ENCODE results near the gene MAP7D1. TPM values are rescaled to one million over a fixed set of nuclear protein-coding genes. Genes with fewer than 3 reads are reported as not detected.

MAP7D1 gene
- total and polyA plus RNA-seq, 2 experiments from 2014 or later: 46.0 to 97.8 TPM

DNA sequence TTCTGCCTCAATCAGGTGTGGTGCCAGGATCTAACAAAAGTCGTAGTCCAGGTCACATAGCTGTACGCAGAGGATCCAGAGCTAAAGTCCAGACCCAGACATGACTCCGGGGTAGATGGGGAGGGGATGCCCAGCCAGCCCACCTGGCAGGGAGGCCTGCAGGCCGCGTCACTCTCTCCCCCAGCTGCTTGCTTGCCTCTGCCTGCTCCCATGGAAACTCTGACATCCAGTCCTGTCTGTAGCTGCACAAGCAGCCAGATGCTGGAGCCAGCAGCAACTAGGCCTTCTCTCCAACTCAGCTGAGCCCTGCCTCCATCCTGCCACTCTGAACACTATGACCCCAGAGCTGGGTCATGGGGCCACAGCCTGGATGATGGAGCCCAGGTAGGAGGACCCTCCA, 39.1 kb upstream of the MAP7D1 start:
- no peaks in the 10 kb centered on the region for H3K9me2 ChIP-seq (replicated peaks; ENCODE audit: insufficient read depth)
- no peaks in the 10 kb centered on the region for H4K20me1 ChIP-seq (ENCODE audit: insufficient read depth, poor library complexity, severe bottlenecking)
- peaks cover 37% of the 10 kb centered on the region for H3K4me1 ChIP-seq (ENCODE audit: insufficient read depth)
- H3K4me2 ChIP-seq: no peak overlapping the region
- TF ChIP-seq EZH2 (IDR thresholded peaks at IDR 0.05; ENCODE audit: borderline replicate concordance) (no peak), EZH2phosphoT487 (IDR thresholded peaks at IDR 0.05; ENCODE audit: low read depth, severe bottlenecking, unreplicated experiment) (no peak), CTCF (IDR thresholded peaks at IDR 0.05; ENCODE audit: poor library complexity) (no peak)
- no peak overlapping the region for H2AFZ ChIP-seq
- DNase-seq (ENCODE audit: low spot score): no peak
- H3K27me3 ChIP-seq: no peaks in the 10 kb centered on the region
- H3K9me3 ChIP-seq (ENCODE audit: low read depth): no peaks in the 10 kb centered on the region
- H3K4me3 ChIP-seq: no peak overlapping the region
- H3K79me2 ChIP-seq: no peaks in the 10 kb centered on the region
- no peaks in the 10 kb centered on the region for H3K36me3 ChIP-seq (replicated peaks; ENCODE audit: insufficient read depth, low read depth)
- H3K27ac ChIP-seq: no peak overlapping the region
- WGBS (ENCODE audit: low lambda C conversion rate, missing lambda C conversion rate): 84% methylated on average over 5 of the region's 5 CpGs

- H3K27me3 ChIP-seq: peaks cover 5% of the 10 kb centered on the region
- no peaks in the 10 kb centered on the region for H3K36me3 ChIP-seq (replicated peaks; ENCODE audit: insufficient read depth, low read depth)
- H2AFZ ChIP-seq: no peak overlapping the region
- DNase-seq (ENCODE audit: low spot score): no peak
- no peak overlapping the region for H3K4me2 ChIP-seq
- 60% methylated on average over 10 of the region's 10 CpGs for WGBS (ENCODE audit: low lambda C conversion rate, missing lambda C conversion rate)
- no peaks in the 10 kb centered on the region for H4K20me1 ChIP-seq (ENCODE audit: insufficient read depth, poor library complexity, severe bottlenecking)
- no peaks in the 10 kb centered on the region for H3K79me2 ChIP-seq
- H3K9me2 ChIP-seq (replicated peaks; ENCODE audit: insufficient read depth): no peaks in the 10 kb centered on the region
- peaks cover 37% of the 10 kb centered on the region for H3K4me1 ChIP-seq (ENCODE audit: insufficient read depth)
- H3K27ac ChIP-seq: peak overlapping the region; percentile 34
- no peak overlapping the region for H3K4me3 ChIP-seq
- H3K9me3 ChIP-seq (ENCODE audit: low read depth): no peaks in the 10 kb centered on the region
- TF ChIP-seq CTCF (IDR thresholded peaks at IDR 0.05; ENCODE audit: poor library complexity): no peak
- TF ChIP-seq EZH2 (IDR thresholded peaks at IDR 0.05; ENCODE audit: borderline replicate concordance): no peak
- no peak for TF ChIP-seq EZH2phosphoT487 (IDR thresholded peaks at IDR 0.05; ENCODE audit: low read depth, severe bottlenecking, unreplicated experiment)
These were observed 37.3 kb upstream of the MAP7D1 start for GRCh38 chr1:36118447-36119204.

DNA sequence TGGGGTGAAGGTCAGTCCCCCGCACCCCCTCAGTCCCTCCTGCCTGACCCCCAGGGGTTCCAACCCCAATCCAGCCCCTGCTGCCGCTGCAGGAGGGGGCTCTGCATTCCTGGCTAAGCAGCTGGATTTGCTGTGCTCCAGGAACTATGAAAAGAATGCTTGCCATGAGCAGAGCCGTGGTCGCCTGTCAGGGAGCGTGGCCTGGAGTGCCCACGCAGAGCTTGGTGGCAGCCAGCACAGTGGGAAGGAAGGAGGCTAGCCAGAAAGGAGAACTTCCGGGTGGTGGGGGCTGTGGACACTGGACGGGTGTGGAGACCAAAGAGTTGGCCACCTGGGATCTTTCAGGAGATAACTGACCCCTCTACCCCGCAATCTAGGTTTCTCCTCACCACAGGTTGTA, 36.5 kb upstream of the MAP7D1 start:
- Histone ChIP-seq H3K4me2 (peak overlapping the region; percentile 27), H2AFZ (no peak overlapping the region), H3K9me2 (replicated peaks; ENCODE audit: insufficient read depth) (no peaks in the 10 kb centered on the region), H3K4me1 (ENCODE audit: insufficient read depth) (peaks cover 37% of the 10 kb centered on the region), H3K79me2 (no peaks in the 10 kb centered on the region), H4K20me1 (ENCODE audit: insufficient read depth, poor library complexity, severe bottlenecking) (no peaks in the 10 kb centered on the region), H3K27me3 (peaks cover 8% of the 10 kb centered on the region), H3K9me3 (ENCODE audit: low read depth) (no peaks in the 10 kb centered on the region), H3K36me3 (replicated peaks; ENCODE audit: insufficient read depth, low read depth) (no peaks in the 10 kb centered on the region), H3K27ac (peak overlapping the region; percentile 27), H3K4me3 (no peak overlapping the region)
- 47% methylated on average over 9 of the region's 9 CpGs for WGBS (ENCODE audit: low lambda C conversion rate, missing lambda C conversion rate)
- DNase-seq (ENCODE audit: low spot score): no peak
- TF ChIP-seq EZH2 (IDR thresholded peaks at IDR 0.05; ENCODE audit: borderline replicate concordance) (no peak), CTCF (IDR thresholded peaks at IDR 0.05; ENCODE audit: poor library complexity) (no peak), EZH2phosphoT487 (IDR thresholded peaks at IDR 0.05; ENCODE audit: low read depth, severe bottlenecking, unreplicated experiment) (no peak)

All from hepatocyte (in vitro differentiated cells).